ENCODE measurements around the gene CARS1.

Gene CARS1

GRCh38 chr11:3092603-3093141, 35.4 kb upstream of the CARS1 start:
- no peaks in the 10 kb centered on the region for H3K79me2 ChIP-seq (ENCODE audit: low read length)
- no peak overlapping the region for H3K27ac ChIP-seq (ENCODE audit: low read length)
- no peaks in the 10 kb centered on the region for H3K9me2 ChIP-seq (replicated peaks; ENCODE audit: insufficient read depth, low read length)
- TF ChIP-seq, protein P1, sequence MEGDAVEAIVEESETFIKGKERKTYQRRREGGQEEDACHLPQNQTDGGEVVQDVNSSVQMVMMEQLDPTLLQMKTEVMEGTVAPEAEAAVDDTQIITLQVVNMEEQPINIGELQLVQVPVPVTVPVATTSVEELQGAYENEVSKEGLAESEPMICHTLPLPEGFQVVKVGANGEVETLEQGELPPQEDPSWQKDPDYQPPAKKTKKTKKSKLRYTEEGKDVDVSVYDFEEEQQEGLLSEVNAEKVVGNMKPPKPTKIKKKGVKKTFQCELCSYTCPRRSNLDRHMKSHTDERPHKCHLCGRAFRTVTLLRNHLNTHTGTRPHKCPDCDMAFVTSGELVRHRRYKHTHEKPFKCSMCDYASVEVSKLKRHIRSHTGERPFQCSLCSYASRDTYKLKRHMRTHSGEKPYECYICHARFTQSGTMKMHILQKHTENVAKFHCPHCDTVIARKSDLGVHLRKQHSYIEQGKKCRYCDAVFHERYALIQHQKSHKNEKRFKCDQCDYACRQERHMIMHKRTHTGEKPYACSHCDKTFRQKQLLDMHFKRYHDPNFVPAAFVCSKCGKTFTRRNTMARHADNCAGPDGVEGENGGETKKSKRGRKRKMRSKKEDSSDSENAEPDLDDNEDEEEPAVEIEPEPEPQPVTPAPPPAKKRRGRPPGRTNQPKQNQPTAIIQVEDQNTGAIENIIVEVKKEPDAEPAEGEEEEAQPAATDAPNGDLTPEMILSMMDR (IDR thresholded peaks at IDR 0.05; ENCODE audit: low read length): no peak
- TF ChIP-seq EZH2phosphoT487 (IDR thresholded peaks at IDR 0.05; ENCODE audit: low read length) (no peak), EZH2 (optimal IDR thresholded peaks at IDR 0.05; ENCODE audit: low read depth, low read length) (no peak)
- no peak overlapping the region for H2AFZ ChIP-seq (ENCODE audit: low read length)
- no peaks in the 10 kb centered on the region for H4K20me1 ChIP-seq (ENCODE audit: insufficient read depth, low read length)
- DNase-seq: no peak
- no peak overlapping the region for H3K4me3 ChIP-seq (ENCODE audit: low read length)
- no peaks in the 10 kb centered on the region for H3K27me3 ChIP-seq (replicated peaks; ENCODE audit: insufficient read depth, low read length)
- no peaks in the 10 kb centered on the region for H3K9me3 ChIP-seq (replicated peaks; ENCODE audit: insufficient read depth, low read length)
- no peaks in the 10 kb centered on the region for H3K36me3 ChIP-seq (replicated peaks; ENCODE audit: insufficient read depth, low read length)
- H3K4me2 ChIP-seq (ENCODE audit: low read depth, low read length): no peak overlapping the region
- no peaks in the 10 kb centered on the region for H3F3A ChIP-seq (ENCODE audit: insufficient read depth, low read length)
- no peak overlapping the region for H3K9ac ChIP-seq (ENCODE audit: low read length)
- no peaks in the 10 kb centered on the region for H3K4me1 ChIP-seq (ENCODE audit: low read length)

DNA sequence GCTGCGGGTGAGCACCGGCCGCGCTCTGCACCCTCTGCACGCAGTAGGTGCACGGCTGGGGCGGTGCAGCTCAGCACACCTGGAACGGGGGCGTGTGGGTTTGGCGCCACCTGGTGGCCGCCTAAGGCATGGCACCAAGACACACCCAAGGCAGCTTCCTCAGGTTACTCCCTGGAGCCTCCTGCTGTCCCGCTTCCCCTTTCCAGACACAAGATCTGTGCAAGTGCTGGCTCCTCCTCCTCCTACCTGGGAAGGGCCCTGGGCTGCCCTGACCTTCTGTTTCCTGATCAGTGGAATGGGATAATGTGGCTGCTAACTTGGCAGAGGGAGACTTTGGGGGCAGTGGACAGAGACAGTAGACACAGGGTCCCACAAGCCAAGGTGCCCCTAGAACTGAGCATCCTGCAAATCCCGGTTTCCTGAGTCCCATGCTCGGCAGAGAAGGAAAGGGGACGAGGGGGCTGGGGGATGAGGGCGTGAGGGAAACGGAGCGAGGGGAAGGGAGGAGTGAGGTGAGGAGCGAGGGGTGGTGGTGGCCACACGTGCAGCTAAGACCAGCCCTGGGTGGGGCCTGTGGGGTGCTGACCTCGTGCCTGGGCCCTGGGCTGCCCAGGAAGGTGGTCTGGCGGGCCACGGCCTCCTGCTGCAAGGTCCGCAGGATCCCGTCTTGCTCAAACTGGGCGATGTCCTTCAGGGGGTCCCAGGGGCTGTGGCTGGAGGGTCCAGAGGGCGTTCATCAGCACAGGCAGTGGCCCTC, 34.8 kb upstream of the CARS1 start:
- Histone ChIP-seq H3K9me3 (replicated peaks; ENCODE audit: insufficient read depth, low read length) (no peaks in the 10 kb centered on the region), H3K9me2 (replicated peaks; ENCODE audit: insufficient read depth, low read length) (no peaks in the 10 kb centered on the region), H2AFZ (ENCODE audit: low read length) (no peak overlapping the region), H3K9ac (ENCODE audit: low read length) (no peak overlapping the region), H3K4me2 (ENCODE audit: low read depth, low read length) (no peak overlapping the region), H3K36me3 (replicated peaks; ENCODE audit: insufficient read depth, low read length) (no peaks in the 10 kb centered on the region), H3K4me1 (ENCODE audit: low read length) (no peaks in the 10 kb centered on the region), H3F3A (ENCODE audit: insufficient read depth, low read length) (no peaks in the 10 kb centered on the region), H3K79me2 (ENCODE audit: low read length) (no peaks in the 10 kb centered on the region), H4K20me1 (ENCODE audit: insufficient read depth, low read length) (no peaks in the 10 kb centered on the region), H3K27ac (ENCODE audit: low read length) (no peak overlapping the region), H3K4me3 (ENCODE audit: low read length) (no peak overlapping the region), H3K27me3 (replicated peaks; ENCODE audit: insufficient read depth, low read length) (no peaks in the 10 kb centered on the region)
- TF ChIP-seq, protein P1 (IDR thresholded peaks at IDR 0.05; ENCODE audit: low read length): peak; percentile 98
- TF ChIP-seq EZH2 (optimal IDR thresholded peaks at IDR 0.05; ENCODE audit: low read depth, low read length) (no peak), EZH2phosphoT487 (IDR thresholded peaks at IDR 0.05; ENCODE audit: low read length) (no peak)
- peak; percentile 56 for DNase-seq

DNA sequence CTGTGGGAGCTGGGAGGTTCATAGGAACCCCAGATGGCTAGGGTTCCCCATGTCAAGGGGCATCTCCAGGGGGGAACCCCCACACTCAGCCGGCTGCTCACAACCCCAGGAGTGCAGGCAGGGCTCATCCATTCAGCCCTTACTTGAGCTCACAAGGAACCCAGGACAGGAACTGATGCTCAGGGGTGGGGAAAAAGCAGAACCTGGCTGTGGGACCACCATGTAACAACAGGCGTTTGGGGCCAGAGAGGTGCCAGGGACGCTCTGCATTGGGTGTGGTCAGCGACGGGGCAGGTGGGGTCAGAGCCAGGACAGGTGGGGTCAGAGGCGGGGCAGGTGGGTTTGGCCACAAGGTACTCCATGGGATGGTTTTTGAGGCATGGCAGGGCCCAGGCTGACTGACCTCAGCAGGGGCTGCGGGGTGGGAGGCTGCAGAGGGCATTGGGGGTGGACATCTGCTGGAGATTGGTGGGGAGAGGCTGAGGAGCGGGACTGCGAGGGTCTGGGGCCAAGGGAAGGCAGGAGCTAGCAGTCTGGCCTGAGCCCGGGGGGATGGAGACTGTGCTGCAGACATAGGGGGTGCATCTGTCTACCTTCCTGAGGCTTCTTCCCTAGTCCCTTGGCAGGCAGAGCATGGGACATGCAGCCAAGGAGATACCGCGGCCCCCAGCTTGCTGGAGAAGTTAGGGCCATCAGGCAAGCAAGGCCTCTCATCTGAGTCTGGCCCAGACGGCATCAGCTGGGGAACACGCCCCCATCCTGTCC, 34.0 kb upstream of the CARS1 start:
- no peaks in the 10 kb centered on the region for H3F3A ChIP-seq (ENCODE audit: insufficient read depth, low read length)
- no peak overlapping the region for H3K27ac ChIP-seq (ENCODE audit: low read length)
- H3K27me3 ChIP-seq (replicated peaks; ENCODE audit: insufficient read depth, low read length): no peaks in the 10 kb centered on the region
- no peaks in the 10 kb centered on the region for H3K9me3 ChIP-seq (replicated peaks; ENCODE audit: insufficient read depth, low read length)
- no peak overlapping the region for H3K9ac ChIP-seq (ENCODE audit: low read length)
- no peaks in the 10 kb centered on the region for H4K20me1 ChIP-seq (ENCODE audit: insufficient read depth, low read length)
- no peak overlapping the region for H3K4me2 ChIP-seq (ENCODE audit: low read depth, low read length)
- H3K4me3 ChIP-seq (ENCODE audit: low read length): no peak overlapping the region
- no peak for TF ChIP-seq EZH2phosphoT487 (IDR thresholded peaks at IDR 0.05; ENCODE audit: low read length)
- TF ChIP-seq EZH2 (optimal IDR thresholded peaks at IDR 0.05; ENCODE audit: low read depth, low read length): no peak
- TF ChIP-seq, protein P1 (IDR thresholded peaks at IDR 0.05; ENCODE audit: low read length): no peak
- H3K36me3 ChIP-seq (replicated peaks; ENCODE audit: insufficient read depth, low read length): no peaks in the 10 kb centered on the region
- no peaks in the 10 kb centered on the region for H3K9me2 ChIP-seq (replicated peaks; ENCODE audit: insufficient read depth, low read length)
- DNase-seq: no peak
- H3K79me2 ChIP-seq (ENCODE audit: low read length): no peaks in the 10 kb centered on the region
- no peak overlapping the region for H2AFZ ChIP-seq (ENCODE audit: low read length)
- H3K4me1 ChIP-seq (ENCODE audit: low read length): no peaks in the 10 kb centered on the region
